GM19239 (cell line): ENCODE results near the gene IFFO2.

Experiments used
- DNase-seq: peaks from one replicate; pipeline ENCODE4 v3.0.0; 2011; ENCODE audit warnings: low spot score; ENCODE audit not compliant: insufficient read length
- FAIRE-seq: peaks from 2 replicates; lab custom pipeline; 2011; peaks lifted over from hg19 to GRCh38; lab: Jason Lieb, UNC

IFFO2 gene

DNA sequence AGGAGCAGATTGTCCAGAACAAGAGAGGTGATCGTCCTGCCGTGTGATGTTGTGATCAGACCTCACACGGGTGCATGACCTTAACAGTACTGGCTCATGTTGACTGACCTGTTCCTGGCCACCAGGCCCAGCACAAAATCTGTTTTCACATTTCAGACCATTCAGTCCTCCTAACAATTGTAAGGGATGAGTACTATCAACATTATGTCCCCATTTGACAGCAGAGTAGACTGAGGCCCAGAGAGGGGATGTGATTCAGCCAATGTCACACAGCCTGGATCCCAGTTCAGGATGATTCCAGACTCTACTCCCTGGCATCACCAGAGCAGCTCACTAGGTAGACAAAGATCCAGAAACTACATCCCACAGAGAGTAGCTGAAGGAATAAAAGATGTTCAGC, 89.6 kb downstream of the IFFO2 start:
- DNase-seq (no peak), FAIRE-seq (no peak)

DNA sequence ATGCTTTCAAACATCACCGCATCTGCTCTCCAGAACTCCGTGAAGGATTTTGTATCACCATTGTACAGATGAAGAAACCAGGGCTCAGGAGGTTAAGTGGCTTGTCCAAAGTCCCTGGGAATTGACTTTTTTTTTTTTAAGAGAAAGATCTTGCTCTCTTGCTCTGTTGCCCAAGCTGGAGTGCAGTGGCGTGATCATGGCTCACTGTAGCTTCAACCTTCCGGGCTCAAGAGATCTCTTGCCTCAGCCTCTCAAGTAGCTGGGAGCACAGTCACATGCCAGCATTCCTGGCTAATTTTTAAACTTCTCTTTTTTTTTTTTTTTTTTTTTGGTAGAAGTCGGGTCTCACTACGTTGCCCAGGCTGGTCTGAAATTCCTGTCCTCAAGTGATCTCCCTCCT, 90.2 kb downstream of the IFFO2 start:
- DNase-seq, result no peak
- no peak for FAIRE-seq

DNA sequence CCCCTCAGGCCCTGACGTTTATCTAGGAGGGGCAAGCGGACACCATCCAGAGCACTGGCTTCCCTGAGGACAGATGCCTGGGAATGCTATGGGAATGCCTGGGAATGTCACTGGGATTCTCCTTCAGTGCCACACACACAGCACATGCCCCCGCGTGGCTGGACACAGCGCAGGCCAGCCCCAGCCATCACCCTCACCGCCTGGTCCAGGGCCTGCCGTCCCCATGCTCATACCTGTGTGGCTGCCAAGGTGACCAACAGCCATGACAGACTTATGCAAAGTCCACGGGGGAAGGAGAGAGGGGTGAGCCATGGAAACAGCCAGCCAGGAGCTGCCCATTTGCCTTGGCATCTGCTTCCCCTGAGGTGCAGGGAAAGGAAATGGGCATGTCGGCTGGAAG, 91.3 kb downstream of the IFFO2 start:
- no peak for DNase-seq
- no peak for FAIRE-seq

DNA sequence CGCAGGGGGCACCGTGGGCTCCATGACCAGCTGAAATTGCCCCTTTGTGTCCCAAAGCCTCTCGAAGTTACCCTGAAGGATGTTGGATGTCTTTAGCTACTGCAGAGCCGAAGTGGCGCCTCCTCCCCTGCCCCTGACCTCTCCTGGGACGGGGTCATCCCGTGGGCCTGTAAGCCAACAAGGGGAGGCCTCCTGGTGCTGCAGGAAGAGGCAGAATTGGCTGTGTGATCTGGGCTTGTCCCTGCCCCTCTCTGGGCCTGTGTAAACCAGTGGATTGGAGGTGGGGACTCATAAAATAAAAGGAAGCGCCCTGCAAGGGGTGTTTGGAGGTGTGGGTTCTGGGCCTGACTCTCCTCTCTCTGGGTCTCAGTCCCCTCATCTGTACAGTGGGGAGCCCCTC, 94.9 kb downstream of the IFFO2 start:
- no peak for FAIRE-seq

DNA sequence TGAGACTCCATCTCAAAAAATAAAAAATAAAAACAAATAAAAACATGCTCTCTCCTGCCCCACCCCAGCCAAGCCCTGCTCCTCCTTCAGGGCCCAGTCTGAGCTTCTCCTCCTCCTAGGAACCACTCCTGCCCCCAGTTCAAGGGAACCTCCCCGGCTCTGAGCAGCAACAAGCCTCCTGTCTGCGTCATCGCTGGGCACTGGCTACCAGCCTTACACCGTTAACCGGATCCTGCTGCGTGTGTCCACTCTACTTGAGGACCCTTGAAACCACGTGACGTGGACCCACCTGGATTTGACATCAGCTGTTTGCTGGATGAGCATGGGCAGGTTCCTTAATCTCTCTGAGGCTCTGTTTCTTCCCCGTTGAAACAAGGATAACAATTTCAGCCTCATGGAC, 95.4 kb downstream of the IFFO2 start:
- no peak for DNase-seq
- no peak for FAIRE-seq

More for the DNA sequence above, 94.9 kb downstream of the IFFO2 start:
- DNase-seq, result no peak

DNA sequence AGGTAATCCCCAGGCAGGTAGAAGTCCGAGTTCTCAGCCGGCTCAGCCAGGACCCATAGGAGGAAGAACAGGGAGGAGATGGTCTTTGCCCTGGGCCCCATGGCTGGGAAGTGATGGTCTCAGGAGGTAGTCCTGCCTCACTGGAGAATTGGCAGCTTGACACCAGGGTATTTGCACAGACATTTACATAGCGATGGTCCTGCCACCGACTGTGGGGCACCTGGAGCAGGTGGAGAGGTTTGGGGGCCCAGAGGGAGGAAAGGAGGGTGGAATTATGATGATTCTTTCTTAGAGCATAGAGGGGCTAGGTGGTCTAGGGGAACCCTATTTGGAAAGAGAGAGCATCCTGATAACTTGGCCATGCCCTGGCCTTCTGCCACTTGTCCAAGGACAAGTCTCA, 96.9 kb downstream of the IFFO2 start, which contains the start of gene TAS1R2:
Gene TAS1R2, minus strand, starts transcription at position 101 of the 400 bp plus-strand sequence. Its CDS starts 0 bp downstream, at position 101.
- no peak for DNase-seq
- FAIRE-seq, result no peak

DNA sequence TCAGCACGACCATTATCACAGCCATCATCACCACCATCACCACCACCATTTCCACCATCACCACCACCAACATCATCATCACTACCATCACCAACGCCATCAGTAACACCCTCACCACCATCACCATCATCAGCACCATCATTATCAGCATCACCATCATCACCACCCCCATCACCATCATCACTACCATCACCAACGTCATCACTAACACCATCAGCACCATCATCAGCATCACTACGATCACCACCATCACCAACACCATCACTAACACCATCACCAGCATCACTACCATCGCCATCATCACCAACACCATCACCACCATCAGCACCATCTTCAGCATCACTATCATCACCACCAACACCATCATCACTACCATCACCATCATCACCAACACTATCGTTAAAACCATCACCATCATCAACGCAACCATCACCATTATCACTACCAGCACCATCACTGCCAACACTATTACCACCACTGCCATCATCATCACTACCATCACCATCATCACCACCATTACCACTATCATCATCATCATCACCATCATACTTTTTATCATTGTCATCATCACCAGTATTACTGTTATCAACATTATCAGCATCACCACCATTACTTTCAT, 98.3 kb downstream of the IFFO2 start:
- FAIRE-seq, result no peak
- DNase-seq, result no peak

DNA sequence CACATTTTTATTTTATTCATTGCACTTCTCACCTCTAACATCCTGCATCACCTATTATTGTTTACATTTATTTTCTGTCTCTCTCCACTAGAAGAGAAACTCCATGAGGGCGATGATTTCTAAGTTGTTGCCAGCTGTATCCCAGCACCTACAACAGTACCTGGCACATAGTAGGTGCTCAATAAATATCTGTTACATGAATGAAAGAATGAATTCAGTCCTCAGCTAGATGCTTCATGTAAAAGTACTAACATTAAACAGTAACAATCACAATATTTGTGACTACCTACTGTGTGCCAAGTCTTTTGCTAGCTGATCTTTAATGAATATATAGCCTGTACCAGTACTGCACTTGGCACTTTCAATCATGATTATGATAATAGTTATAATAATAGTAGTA, 100.0 kb downstream of the IFFO2 start:
- no peak for FAIRE-seq
- no peak for DNase-seq

DNA sequence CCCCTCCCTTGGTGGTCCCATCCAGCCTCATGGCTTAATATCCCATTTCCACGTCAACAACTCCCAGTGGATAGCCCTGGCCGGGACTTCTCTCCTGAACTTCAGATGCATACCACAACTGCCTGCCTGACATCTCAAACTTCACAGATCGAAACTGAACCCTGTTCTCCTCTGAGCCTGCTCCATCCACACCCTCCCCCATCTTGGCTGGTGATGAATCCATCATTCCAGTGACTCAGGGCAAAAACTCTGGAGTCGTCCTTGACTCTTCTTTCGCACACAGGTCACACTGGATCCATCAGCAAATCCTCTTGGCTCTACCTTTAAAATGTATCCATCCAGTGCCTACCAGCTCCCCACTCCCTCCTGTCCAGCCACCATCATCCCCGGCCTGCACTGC, 100.9 kb downstream of the IFFO2 start:
- FAIRE-seq (no peak), DNase-seq (no peak)

DNA sequence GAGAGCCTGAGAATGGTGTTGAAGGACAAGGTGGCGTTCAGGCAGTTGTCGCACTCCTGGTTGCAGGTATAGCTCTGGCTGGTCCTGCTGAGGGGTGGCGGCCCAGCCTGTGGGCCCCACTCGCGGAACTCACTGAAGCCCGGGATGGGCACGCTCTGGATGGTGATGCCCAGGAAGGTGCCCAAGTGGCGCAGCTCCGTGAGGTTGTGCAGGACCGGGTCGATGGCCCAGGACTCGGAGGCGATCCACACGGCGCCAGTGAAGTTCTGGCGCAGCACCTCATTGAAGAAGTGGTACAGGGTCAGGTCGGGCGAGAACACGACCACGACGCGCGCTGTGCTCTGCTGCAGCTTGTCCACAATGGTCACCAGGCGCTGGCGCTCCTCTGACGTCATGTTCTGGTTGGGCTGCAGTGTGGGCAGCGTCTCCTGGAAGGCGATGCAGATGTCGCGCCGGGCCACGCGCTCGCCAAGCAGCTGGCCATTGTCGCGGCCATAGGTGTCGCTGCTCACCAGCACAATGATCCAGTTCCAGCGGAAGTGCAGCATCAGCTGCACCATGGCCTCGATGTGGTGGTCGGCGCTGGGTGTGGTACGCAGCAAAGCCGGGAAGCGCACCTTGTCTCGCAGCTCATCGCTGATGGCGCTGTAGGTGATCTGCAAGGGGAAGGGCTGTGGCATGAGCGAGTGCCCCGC, 102.0 kb downstream of the IFFO2 start:
- DNase-seq (no peak), FAIRE-seq (no peak)
